ENCODE results near the gene DSCAML1.
"Not testable (repeated sequence)": the region's sequence is repeated elsewhere in the genome, so short reads cannot be mapped to it uniquely, and the experiment has no call there.

The DSCAML1 gene

GRCh38 chr11:117818041-117818873 lies 21.2 kb upstream of the DSCAML1 start:
- peak; percentile 50 for DNase-seq

DNA sequence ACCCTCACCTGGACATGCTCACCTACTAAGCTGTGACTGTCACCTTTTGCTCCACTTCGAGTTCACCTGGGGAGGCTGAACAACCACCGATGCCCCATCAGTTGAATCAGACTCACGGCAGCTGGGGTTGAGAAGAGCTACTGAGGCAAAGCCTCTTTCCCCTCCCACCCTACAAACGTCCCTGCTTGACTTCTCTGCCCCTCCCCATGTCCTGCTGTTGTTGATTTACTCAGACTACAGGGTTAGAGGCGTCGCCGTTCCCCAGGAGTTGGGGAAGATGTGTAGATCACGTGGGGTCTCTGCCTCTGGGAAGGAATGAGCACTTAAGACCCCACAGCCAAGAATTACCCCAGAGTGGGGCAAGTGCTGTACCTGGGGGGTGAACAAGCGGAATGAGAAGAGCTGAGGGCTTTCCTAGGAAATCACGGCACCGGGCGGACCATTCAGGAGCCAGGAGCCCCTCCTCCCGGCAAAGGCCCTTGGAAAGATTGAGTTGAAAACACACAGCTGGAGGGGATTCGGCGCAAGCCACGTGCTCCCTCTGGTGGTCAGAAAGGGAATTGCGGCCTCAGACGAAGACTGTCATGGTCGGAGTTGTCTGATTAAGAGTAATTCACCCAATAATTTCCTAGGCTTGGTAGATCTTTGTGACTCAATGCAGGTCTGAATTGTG lies 20.5 kb upstream of the DSCAML1 start:
- DNase-seq = peak; percentile 89

- DNase-seq = no peak
Measured at GRCh38 chr11:117816846-117817367, 19.9 kb upstream of the DSCAML1 start.

GRCh38 chr11:117816151-117816741 lies 19.2 kb upstream of the DSCAML1 start:
- no peak for DNase-seq

DNA sequence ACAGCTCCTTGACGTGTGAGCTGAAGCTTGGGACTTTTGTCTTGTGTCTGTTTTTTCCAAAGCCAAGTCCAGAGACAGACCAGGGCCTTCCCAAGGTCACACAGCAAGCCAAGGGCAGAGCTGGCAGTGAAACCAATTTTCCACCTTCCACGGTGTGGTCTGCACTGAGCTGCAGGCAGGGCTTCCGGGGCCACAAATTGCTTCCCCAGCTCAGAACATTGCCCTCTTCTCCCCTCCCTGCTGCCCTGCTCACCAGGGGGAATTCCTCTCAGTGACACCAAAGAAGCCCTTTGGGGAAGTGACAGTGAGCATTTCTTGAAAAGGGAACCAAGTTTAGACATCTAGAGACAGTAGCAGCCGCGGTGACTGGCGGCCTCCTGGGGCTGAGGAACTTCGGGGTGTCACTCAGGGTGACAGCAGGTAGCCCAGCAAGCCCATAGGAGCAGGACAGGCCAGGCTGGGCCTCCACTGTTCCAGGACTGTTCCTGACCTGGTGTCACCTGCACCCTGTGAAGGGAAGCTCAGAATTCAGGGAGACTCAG lies 18.3 kb upstream of the DSCAML1 start:
- DNase-seq = peak; percentile 61

DNA sequence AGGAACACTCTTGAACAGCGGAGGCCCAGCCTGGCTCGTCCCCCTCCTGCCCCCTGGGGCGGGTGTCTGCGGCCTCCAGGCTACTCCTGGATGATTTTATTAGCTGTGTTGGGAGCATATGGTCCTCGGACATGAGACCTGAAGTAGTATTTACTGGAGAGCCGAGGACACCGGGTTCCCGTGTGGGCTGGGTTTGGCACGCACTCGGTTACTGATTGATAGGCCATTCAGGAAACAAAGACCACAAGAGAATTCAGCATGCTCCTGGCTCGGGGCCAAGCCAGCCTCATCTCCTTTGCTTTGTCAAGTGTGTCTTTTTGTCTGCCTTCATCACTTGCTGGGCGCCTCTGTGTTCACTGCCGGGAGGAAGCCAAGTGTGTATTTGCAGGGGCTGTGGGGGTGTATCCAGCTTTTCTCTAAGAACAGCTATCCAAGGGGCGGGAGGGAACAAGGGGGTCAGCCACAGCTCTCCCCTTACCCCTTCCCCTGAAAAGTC lies 17.8 kb upstream of the DSCAML1 start:
- peak; percentile 69 for DNase-seq

- no peak for DNase-seq
Measured at GRCh38 chr11:117814204-117814765, 17.3 kb upstream of the DSCAML1 start.

DNA sequence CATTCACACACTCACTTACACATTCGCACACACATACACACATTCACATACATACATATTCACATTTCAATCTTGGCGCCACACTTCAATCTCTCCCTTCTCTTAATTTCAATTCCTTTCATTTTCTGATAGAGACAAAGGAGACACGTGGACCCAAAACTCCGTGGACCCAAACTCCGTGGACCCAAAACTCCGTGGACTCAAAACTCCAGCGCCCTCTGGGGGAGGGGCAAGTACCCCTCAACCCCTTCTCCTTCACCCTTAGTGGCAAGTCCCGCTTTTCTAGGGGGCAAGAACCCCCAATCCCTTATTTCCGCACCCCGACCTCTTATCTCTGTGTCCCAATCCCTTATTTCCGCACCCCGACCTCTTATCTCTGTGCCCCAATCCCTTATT lies 13.0 kb upstream of the DSCAML1 start:
- not testable (repeated sequence) for DNase-seq

GRCh38 chr11:117809236-117810055 lies 12.4 kb upstream of the DSCAML1 start:
- peak; percentile 43 for DNase-seq

- no peak for DNase-seq
Measured at GRCh38 chr11:117808784-117809183, 11.8 kb upstream of the DSCAML1 start.

DNA sequence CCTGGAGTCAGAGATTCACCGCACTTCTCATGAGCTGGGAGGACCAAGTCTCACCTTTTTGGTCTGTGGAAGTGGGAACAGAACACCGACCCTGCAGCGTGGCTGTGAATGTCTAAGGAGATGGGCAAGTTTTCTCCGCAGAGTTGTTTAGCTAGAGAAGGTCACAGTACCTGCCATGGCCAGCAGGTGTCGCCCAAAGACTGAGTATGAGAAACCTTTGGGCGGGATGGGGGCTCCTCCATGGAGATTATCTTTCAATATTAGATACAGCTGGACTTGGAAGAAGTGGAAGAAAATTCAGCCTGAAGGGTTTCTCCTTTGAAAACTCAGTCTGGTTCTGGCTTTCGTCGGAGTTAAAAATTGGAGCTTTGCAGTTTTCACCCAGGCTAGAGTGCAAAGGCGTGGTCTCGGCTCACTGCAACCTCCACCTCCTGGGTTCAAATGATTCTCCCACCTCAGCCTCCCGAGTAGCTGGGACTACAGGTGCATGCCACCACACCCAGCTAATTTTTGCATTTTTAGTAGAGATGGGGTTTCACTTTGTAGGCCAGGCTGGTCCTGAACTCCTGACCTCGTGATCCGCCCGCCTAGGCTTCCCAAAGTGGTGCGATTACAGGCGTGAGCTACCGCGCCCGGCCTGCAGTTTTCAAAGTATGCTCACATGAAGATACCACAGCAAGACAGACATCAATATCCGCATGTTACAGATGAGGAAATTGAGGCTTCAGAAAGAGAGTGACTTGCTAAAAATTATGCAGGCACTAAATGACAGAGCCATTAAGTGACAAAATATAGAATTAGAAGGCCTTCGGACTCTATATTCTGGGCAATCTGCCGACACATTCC lies 10.7 kb upstream of the DSCAML1 start:
- DNase-seq = peak; percentile 81

DNA sequence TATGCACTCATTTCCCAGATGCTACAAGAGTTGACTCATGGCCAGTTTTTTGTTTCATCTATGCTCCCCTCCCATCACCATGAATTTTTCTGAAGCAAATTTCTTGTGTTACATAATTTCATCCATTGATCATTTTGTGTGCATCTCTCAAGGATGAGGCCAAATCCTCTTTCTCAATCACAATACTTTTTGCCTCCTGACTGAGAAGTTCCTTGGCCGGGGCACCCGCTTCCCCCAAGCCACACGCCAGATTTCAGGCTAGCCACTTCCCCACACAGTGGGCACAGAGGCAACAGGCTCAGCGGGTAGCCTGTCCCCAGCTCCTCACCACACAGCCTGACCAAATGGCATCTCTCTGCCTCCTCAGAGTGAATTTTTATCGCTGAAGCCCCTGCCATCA lies 9.8 kb upstream of the DSCAML1 start:
- no peak for DNase-seq

DNA sequence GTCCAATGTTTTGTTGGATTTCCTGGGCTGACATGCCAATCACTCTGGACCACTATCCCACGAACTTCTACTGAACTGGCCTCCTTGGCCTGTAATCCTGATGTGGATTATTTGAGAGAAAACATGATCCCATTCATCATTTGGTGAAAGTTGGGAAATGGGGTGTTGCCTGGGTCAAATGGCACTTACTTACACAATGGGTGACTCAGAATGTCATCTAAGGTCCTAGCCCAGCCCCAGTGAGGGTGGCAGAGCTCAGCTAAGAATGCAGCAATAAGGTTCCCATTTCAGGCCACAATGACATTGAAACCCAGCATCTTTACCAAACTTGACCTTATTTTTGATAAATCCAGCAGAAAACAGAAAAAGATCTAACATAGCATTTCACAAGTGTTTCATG lies 8.0 kb upstream of the DSCAML1 start:
- DNase-seq = no peak

- no peak for DNase-seq
Measured at GRCh38 chr11:117803896-117804295, 6.9 kb upstream of the DSCAML1 start.

- DNase-seq = no peak
Measured at GRCh38 chr11:117799634-117800033, 2.6 kb upstream of the DSCAML1 start.

DNA sequence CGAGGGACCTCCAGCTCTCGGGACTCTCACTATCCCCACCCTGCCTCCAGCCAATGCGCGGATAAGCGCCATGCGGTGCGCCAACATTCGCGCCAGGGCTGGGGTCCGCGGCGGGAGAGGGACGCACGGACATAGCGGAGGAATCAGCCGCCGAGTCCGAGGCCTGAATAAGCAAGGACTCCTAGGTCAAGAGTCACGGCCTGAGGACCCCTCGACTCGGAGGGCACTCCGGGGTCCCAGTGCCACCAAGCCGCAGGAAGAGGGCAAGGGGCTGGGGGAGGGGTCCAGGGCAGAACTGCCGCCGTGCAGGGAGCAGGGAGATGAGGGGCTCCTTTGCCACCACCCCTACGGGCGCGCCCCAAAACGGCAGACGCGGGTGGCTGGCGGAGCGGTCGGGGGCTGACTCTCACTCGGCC lies 552 bp downstream of the DSCAML1 start:
- no peak for DNase-seq

DNA sequence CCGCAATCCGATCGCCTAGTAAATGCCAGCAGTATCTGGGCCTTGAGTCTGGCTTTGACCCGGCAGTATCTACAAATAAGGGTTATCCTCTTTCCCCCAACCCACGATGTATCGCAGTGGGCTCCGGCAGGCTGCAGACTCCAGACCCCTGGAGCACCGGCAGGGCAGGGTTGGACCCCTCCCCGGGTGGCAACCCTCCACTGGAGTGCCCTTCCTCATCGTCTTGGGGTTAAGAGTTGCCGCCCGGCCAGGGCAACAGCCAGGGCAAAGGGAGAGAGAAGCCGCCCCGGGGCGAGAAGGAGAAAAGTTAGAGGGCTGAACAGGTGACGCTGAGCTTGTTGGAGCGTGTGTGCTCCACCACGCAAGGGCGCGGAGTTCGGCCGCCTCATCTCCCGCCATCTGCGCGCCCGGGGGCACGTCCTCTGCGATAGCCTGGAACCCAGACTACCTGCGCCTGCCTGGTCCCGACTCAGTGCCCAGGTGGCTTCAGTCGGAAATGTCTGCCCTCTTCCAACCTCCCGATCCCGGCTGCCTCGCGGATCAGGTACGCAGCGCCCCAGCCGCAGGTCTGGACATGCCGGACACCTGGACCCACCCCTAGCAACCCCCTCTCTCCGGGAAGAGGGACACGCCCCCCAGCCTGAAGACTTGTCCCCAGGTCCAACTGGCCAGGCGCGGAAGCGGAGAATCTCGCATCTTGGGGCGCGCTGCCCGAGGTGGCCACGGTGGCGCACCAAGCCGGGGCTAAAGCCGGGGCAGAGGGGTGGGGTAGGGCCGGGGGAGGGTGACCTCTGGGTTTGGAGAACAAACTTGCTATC lies 1.2 kb downstream of the DSCAML1 start:
- no peak for DNase-seq

GRCh38 chr11:117794772-117795629 lies 2.0 kb downstream of the DSCAML1 start:
- DNase-seq = no peak

DNA sequence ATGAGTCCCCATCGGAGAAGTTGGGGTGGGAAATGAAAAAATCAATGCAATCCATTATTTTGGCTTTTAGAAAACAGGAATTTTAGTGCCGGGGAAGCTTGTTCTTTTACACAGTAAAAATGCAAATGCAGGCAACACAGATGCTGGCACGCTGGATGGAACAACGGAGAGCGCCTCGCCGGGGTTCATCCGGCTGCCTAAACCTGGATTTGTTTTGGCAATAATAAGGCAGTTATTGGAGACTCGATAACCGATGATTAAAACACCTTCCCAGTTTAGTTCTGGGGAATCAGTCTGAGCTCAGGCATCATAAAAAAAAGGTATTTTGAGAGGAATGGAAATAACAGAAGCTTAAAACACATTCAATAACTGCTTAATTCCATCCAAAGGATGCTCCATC lies 2.9 kb downstream of the DSCAML1 start:
- DNase-seq = no peak
